Measurements from ENCODE around the gene SRRM4. TPM values are rescaled to one million over a fixed set of nuclear protein-coding genes. Genes with fewer than 3 reads are reported as not detected.

The SRRM4 gene
- total and polyA plus RNA-seq, 2 experiments from 2014 or later = 0.53 to 0.63 TPM

- H3K4me1 Mint-ChIP-seq = peaks cover 43% of the 10 kb centered on the region
Measured at GRCh38 chr12:119200601-119201000, 219.3 kb downstream of the SRRM4 start.

More at GRCh38 chr12:119200601-119201000, 219.3 kb downstream of the SRRM4 start:
- Histone ChIP-seq H2AFZ (no peak overlapping the region), H3K27ac (ENCODE audit: low read depth) (no peak overlapping the region), H3K4me2 (no peak overlapping the region), H3K27me3 (ENCODE audit: insufficient read depth) (no peaks in the 10 kb centered on the region), H3K4me1 (ENCODE audit: insufficient read depth) (peaks cover 21% of the 10 kb centered on the region), H3F3A (replicated peaks; ENCODE audit: low read depth) (0 out of 2 replicates have a peak, but pooled peaks cover 10% of the 10 kb centered on the region), H3K79me2 (replicated peaks; ENCODE audit: insufficient read depth) (no peaks in the 10 kb centered on the region), H3K9me2 (ENCODE audit: insufficient read depth) (peaks cover 9% of the 10 kb centered on the region; the same call in 1 of the 2 replicates), H3K4me3 (no peak overlapping the region), H3K36me3 (ENCODE audit: insufficient read depth) (no peaks in the 10 kb centered on the region), H4K20me1 (replicated peaks; ENCODE audit: insufficient read depth) (no peaks in the 10 kb centered on the region)
- no peaks in the 10 kb centered on the region; the same call in 2 of the 3 replicates for H3K9me3 Mint-ChIP-seq
- H3K4me3 Mint-ChIP-seq = no peak overlapping the region
- DNase-seq (ENCODE audit: low spot score) = no peak
- no peak overlapping the region for H3K27ac Mint-ChIP-seq
- H3K36me3 Mint-ChIP-seq (ENCODE audit: low read depth) = no peaks in the 10 kb centered on the region
- H3K27me3 Mint-ChIP-seq (ENCODE audit: insufficient read depth, low read depth, poor library complexity) = peaks cover 9% of the 10 kb centered on the region
- TF ChIP-seq STAT1 (IDR thresholded peaks at IDR 0.05; ENCODE audit: unreplicated experiment) = no peak
- no peak for TF ChIP-seq POLR2AphosphoS5 (IDR thresholded peaks at IDR 0.05; ENCODE audit: low read depth)
- TF ChIP-seq ZNF331 (CRISPR knock-in tag; IDR thresholded peaks at IDR 0.05; ENCODE audit: low read depth) = no peak
- TF ChIP-seq REST (IDR thresholded peaks at IDR 0.05; ENCODE audit: unreplicated experiment) = no peak
- TF ChIP-seq ETS1 (IDR thresholded peaks at IDR 0.05) = no peak
- no peak for TF ChIP-seq CREB1 (CRISPR knock-in tag; IDR thresholded peaks at IDR 0.05; ENCODE audit: low read depth)
- no peak for TF ChIP-seq CTCF (conservative IDR thresholded peaks at IDR 0.05; ENCODE audit: low read depth in 2 of 2)
- TF ChIP-seq JUNB (IDR thresholded peaks at IDR 0.05; ENCODE audit: unreplicated experiment) = no peak
- TF ChIP-seq EZH2phosphoT487 (IDR thresholded peaks at IDR 0.05; ENCODE audit: unreplicated experiment) = no peak
- TF ChIP-seq EZH2 (IDR thresholded peaks at IDR 0.05; ENCODE audit: low read depth, unreplicated experiment) = no peak
- TF ChIP-seq ZNF462 (CRISPR knock-in tag; IDR thresholded peaks at IDR 0.05) = no peak
- TF ChIP-seq ZNF114 (CRISPR knock-in tag; IDR thresholded peaks at IDR 0.05) = no peak
- no peak for TF ChIP-seq NANOG (IDR thresholded peaks at IDR 0.05; ENCODE audit: borderline replicate concordance)
- no peak for ATAC-seq
